Activated CD4-positive, alpha-beta T cell treated with anti-CD3 and anti-CD28 coated beads for 36 hours (primary cell): ENCODE results near the gene PAIP2. TPM values are rescaled to one million over a fixed set of nuclear protein-coding genes. Genes with fewer than 3 reads are reported as not detected.

Experiments used
- ATAC-seq: fragments of 200-7000 bp; cut with Tn5 transposase; one replicate; pipeline ENCODE4 v1.10.0; 2021; ENCODE audit warnings: mild to moderate bottlenecking, moderate library complexity
- CTCF ChIA-PET: fragments of 350-600 bp; sonication (Branson Sonifier 250); formaldehyde crosslinking; loops from one replicate; lab custom pipeline; 2021; ENCODE audit warnings: antibody characterized with exemption; lab: Charles Lee
- POLR2A ChIA-PET: fragments of 350-600 bp; sonication (Branson Sonifier 250); formaldehyde crosslinking; loops from one replicate; lab custom pipeline; 2021; ENCODE audit warnings: antibody characterized with exemption, inconsistent platforms; lab: Charles Lee
- DNase-seq: peaks from one replicate; pipeline ENCODE4 v3.0.0-alpha.2; 2020
- H3K27ac Mint-ChIP-seq: one replicate; pipeline ENCODE4 v1.8.0; 2021; ENCODE audit warnings: mixed read lengths
- H3K27me3 Mint-ChIP-seq: one replicate; pipeline ENCODE4 v1.8.0; 2021; ENCODE audit warnings: mixed read lengths
- H3K36me3 Mint-ChIP-seq: one replicate; pipeline ENCODE4 v1.8.0; 2021; ENCODE audit warnings: low read depth, mixed read lengths
- H3K4me1 Mint-ChIP-seq: one replicate; pipeline ENCODE4 v1.8.0; 2021; ENCODE audit warnings: mixed read lengths
- H3K4me3 Mint-ChIP-seq: one replicate; pipeline ENCODE4 v1.8.0; 2021; ENCODE audit warnings: mild to moderate bottlenecking, moderate library complexity, mixed read lengths
- H3K9me3 Mint-ChIP-seq: one replicate; pipeline ENCODE4 v1.8.0; 2021; ENCODE audit warnings: low read depth, mixed read lengths
- intact Hi-C, 2 experiments: fragments of 100-400 bp; cut with DNase I in 1 of 2; cut with micrococcal nuclease in 1 of 2; formaldehyde crosslinking; loops; one replicate each; pipeline versions ENCODE4 v1.14.2 to v1.15.1; 2022 to 2024; cut with DNase I, micrococcal nuclease
- total RNA-seq, 2 experiments: library from RNA; stranded (reverse); gene quantifications; one replicate each; pipeline ENCODE4 v1.2.3, GENCODE V29; 2021

The PAIP2 gene
- total RNA-seq: 100 to 1,000 TPM; 101 to 126 TPM

- Mint-ChIP-seq H3K9me3 (no peaks in the 10 kb centered on the region), H3K4me3 (peak within 1 kb of the TSS; percentile 88), H3K27me3 (no peaks in the 10 kb centered on the region), H3K36me3 (peaks cover 22% of the 10 kb centered on the region), H3K27ac (peak within 1 kb of the TSS; percentile 94), H3K4me1 (peaks cover 53% of the 10 kb centered on the region)
- CTCF ChIA-PET: interaction anchor here (0.5 to 3.0 kb wide), 19 partner anchors 9 to 91 kb away, joined by 3 to 16 read pairs (median 4); partner anchors contain the start of gene PROB1
- intact Hi-C loops: loop anchor here (1.0 to 2.0 kb wide), 12 partner anchors 48 to 878 kb away; partner anchors contain the start of genes SIL1 (in 2 of the 2), DNAJC18 (in 1 of the 2), ETF1 (in 1 of the 2) and HSPA9 (in 1 of the 2)
- POLR2A ChIA-PET: interaction anchor here (0.7 to 1.6 kb wide), 9 partner anchors 14 to 615 kb away, joined by 3 to 16 read pairs (median 4); partner anchors contain the start of genes DNAJC18, MATR3 and SPATA24
- DNase-seq (peak; percentile 99), ATAC-seq (peak; percentile 88)
Observed at GRCh38 chr5:139341689-139342422, at the start of gene PAIP2. Gene PAIP2 (plus strand): TSS chr5:139341854. CDS start chr5:139363785, 21,931 bp downstream.

- Mint-ChIP-seq H3K9me3 (no peaks in the 10 kb centered on the region), H3K36me3 (peaks cover 43% of the 10 kb centered on the region), H3K4me3 (peak overlapping the region; percentile 97), H3K4me1 (peaks cover 31% of the 10 kb centered on the region), H3K27me3 (no peaks in the 10 kb centered on the region), H3K27ac (peak overlapping the region; percentile 99)
- ATAC-seq (no peak), DNase-seq (no peak)
- ChIA-PET POLR2A (interaction anchor here (0.6 to 2.3 kb wide), 9 partner anchors 10 to 343 kb away, joined by 3 to 16 read pairs (median 5); partner anchors contain the start of genes MZB1 and PAIP2), CTCF (interaction anchor here (0.6 to 2.2 kb wide), 4 partner anchors 12 to 192 kb away, joined by 3 to 9 read pairs (median 4); no protein-coding TSS in a partner anchor)
- intact Hi-C loops: loop anchor here (1.0 to 5.0 kb wide), 12 partner anchors 13 to 1541 kb away; partner anchors contain the start of genes ETF1 (in 1 of the 2), HNRNPA0 (in 1 of the 2), HSPA9 (in 1 of the 2) and KDM3B (in 1 of the 2)
Observed at GRCh38 chr5:139293202-139293506, 48.5 kb upstream of the PAIP2 start.

GRCh38 chr5:139293507-139294373 is 47.9 kb upstream of the PAIP2 start, which contains the start of gene MATR3:
Gene MATR3 (plus strand): TSS chr5:139293740. CDS start chr5:139307416, 13,676 bp downstream.
- peaks cover 37% of the 10 kb centered on the region for H3K4me1 Mint-ChIP-seq
- ChIA-PET POLR2A (interaction anchor here (0.6 to 2.3 kb wide), 12 partner anchors 10 to 718 kb away, joined by 3 to 16 read pairs (median 5); partner anchors contain the start of genes HSPA9, MZB1 and PAIP2), CTCF (interaction anchor here (0.6 to 2.2 kb wide), 5 partner anchors 11 to 661 kb away, joined by 3 to 9 read pairs (median 4); no protein-coding TSS in a partner anchor)
- peak within 1 kb of the TSS; percentile 99 for H3K27ac Mint-ChIP-seq
- no peaks in the 10 kb centered on the region for H3K27me3 Mint-ChIP-seq
- peak; percentile 98 for DNase-seq
- ATAC-seq: peak; percentile 92
- H3K9me3 Mint-ChIP-seq: no peaks in the 10 kb centered on the region
- peaks cover 43% of the 10 kb centered on the region for H3K36me3 Mint-ChIP-seq
- intact Hi-C loops: loop anchor here (1.0 to 5.0 kb wide), 13 partner anchors 13 to 1541 kb away; partner anchors contain the start of genes PAIP2 (in 2 of the 2), ETF1 (in 1 of the 2), HNRNPA0 (in 1 of the 2) and HSPA9 (in 1 of the 2)
- peak within 1 kb of the TSS; percentile 97 for H3K4me3 Mint-ChIP-seq

GRCh38 chr5:139294374-139295165 is 47.1 kb upstream of the PAIP2 start:
- peak; percentile 9 for ATAC-seq
- Mint-ChIP-seq H3K9me3 (no peaks in the 10 kb centered on the region), H3K27me3 (no peaks in the 10 kb centered on the region), H3K27ac (peak overlapping the region; percentile 99), H3K4me1 (peaks cover 45% of the 10 kb centered on the region), H3K4me3 (peak overlapping the region; percentile 97), H3K36me3 (peaks cover 43% of the 10 kb centered on the region)
- intact Hi-C loops: loop anchor here (1.0 to 5.0 kb wide), 6 partner anchors 47 to 1542 kb away; partner anchors contain the start of genes HNRNPA0 (in 1 of the 2), KDM3B (in 1 of the 2), PAIP2 (in 1 of the 2) and SPATA24 (in 1 of the 2)
- peak; percentile 74 for DNase-seq
- ChIA-PET CTCF (interaction anchor here (0.7 to 2.2 kb wide), 3 partner anchors 10 to 219 kb away, joined by 3 to 9 read pairs (median 4); no protein-coding TSS in a partner anchor), POLR2A (interaction anchor here (0.8 to 2.3 kb wide), 6 partner anchors 10 to 719 kb away, joined by 3 to 16 read pairs (median 6); partner anchors contain the start of genes HSPA9 and PAIP2)

GRCh38 chr5:139295346-139296057 is 46.2 kb upstream of the PAIP2 start:
- Mint-ChIP-seq H3K4me1 (peaks cover 55% of the 10 kb centered on the region), H3K36me3 (peaks cover 40% of the 10 kb centered on the region), H3K4me3 (peak overlapping the region; percentile 97), H3K27me3 (no peaks in the 10 kb centered on the region), H3K9me3 (no peaks in the 10 kb centered on the region), H3K27ac (peak overlapping the region; percentile 99)
- CTCF ChIA-PET: interaction anchor here (1.2 to 2.7 kb wide), 4 partner anchors 9 to 218 kb away, joined by 3 to 14 read pairs (median 4); no protein-coding TSS in a partner anchor
- intact Hi-C loops: no loop called here
- POLR2A ChIA-PET: interaction anchor here (0.9 to 2.0 kb wide), 5 partner anchors 9 to 187 kb away, joined by 3 to 11 read pairs (median 3); partner anchors contain the start of gene STING1
- no peak for ATAC-seq
- DNase-seq: peak; percentile 40

- Mint-ChIP-seq H3K9me3 (no peaks in the 10 kb centered on the region), H3K4me1 (peaks cover 62% of the 10 kb centered on the region), H3K27me3 (no peaks in the 10 kb centered on the region), H3K27ac (no peak overlapping the region), H3K36me3 (peaks cover 34% of the 10 kb centered on the region), H3K4me3 (peak overlapping the region; percentile 97)
- ATAC-seq (no peak), DNase-seq (no peak)
- intact Hi-C loops: no loop called here
- POLR2A ChIA-PET: interaction anchor here (0.6 to 2.0 kb wide), 6 partner anchors 8 to 187 kb away, joined by 3 to 11 read pairs (median 3); partner anchors contain the start of gene STING1
- CTCF ChIA-PET: interaction anchor here (0.7 to 2.7 kb wide), 4 partner anchors 8 to 363 kb away, joined by 3 to 14 read pairs (median 4); no protein-coding TSS in a partner anchor
Observed at GRCh38 chr5:139296198-139296597, 45.5 kb upstream of the PAIP2 start.

GRCh38 chr5:139296862-139297326 is 44.8 kb upstream of the PAIP2 start:
- POLR2A ChIA-PET: interaction anchor here (1.2 to 2.0 kb wide), 3 partner anchors 8 to 119 kb away, joined by 4 to 11 read pairs (median 4); no protein-coding TSS in a partner anchor
- no peak for ATAC-seq
- no peak for DNase-seq
- Mint-ChIP-seq H3K27ac (no peak overlapping the region), H3K4me3 (peak overlapping the region; percentile 97), H3K27me3 (no peaks in the 10 kb centered on the region), H3K4me1 (peaks cover 69% of the 10 kb centered on the region), H3K36me3 (peaks cover 39% of the 10 kb centered on the region), H3K9me3 (no peaks in the 10 kb centered on the region)
- CTCF ChIA-PET: interaction anchor here (0.7 to 2.7 kb wide), 5 partner anchors 8 to 362 kb away, joined by 3 to 14 read pairs (median 4); no protein-coding TSS in a partner anchor
- intact Hi-C loops: no loop called here

- H3K4me3 Mint-ChIP-seq: peak overlapping the region; percentile 97
- ChIA-PET POLR2A (interaction anchor here (0.7 to 1.3 kb wide), 5 partner anchors 8 to 118 kb away, joined by 3 to 4 read pairs (median 4); no protein-coding TSS in a partner anchor), CTCF (interaction anchor here (1.3 to 2.7 kb wide), 2 partner anchors 23 to 26 kb away, joined by 3 to 14 read pairs; no protein-coding TSS in a partner anchor)
- peaks cover 41% of the 10 kb centered on the region for H3K36me3 Mint-ChIP-seq
- H3K27me3 Mint-ChIP-seq: no peaks in the 10 kb centered on the region
- H3K4me1 Mint-ChIP-seq: peaks cover 70% of the 10 kb centered on the region
- intact Hi-C loops: no loop called here
- H3K9me3 Mint-ChIP-seq: no peaks in the 10 kb centered on the region
- H3K27ac Mint-ChIP-seq: peak overlapping the region; percentile 30
- ATAC-seq: no peak
- DNase-seq: no peak
Observed at GRCh38 chr5:139297439-139298133, 44.1 kb upstream of the PAIP2 start.
